OCI-LY1 (cell line): ENCODE measurements around the gene NETO2.

Experiments used
- H2AFZ ChIP-seq: fragments of 200-600 bp; sonication (generic), shearing (Covaris generic); 2 replicates; pipeline ENCODE4 v1.6.0; 2014; ENCODE audit warnings: antibody characterized with exemption, mild to moderate bottlenecking, low read length
- H3F3A ChIP-seq: fragments of 200-600 bp; sonication (generic), shearing (Covaris generic); 2 replicates; pipeline ENCODE4 v1.6.0; 2014; ENCODE audit warnings: mild to moderate bottlenecking, antibody characterized with exemption, low read length, moderate library complexity; ENCODE audit not compliant: insufficient read depth
- H3K27ac ChIP-seq: fragments of 200-600 bp; sonication (generic); 2 replicates; pipeline ENCODE4 v1.5.1; 2014; ENCODE audit warnings: low read length, mixed run types, mild to moderate bottlenecking, low read depth; ENCODE audit not compliant: poor library complexity, severe bottlenecking
- H3K27me3 ChIP-seq: fragments of 200-600 bp; sonication (generic); 2 replicates; pipeline ENCODE4 v1.6.0; 2014; ENCODE audit warnings: antibody characterized with exemption, mild to moderate bottlenecking, low read length, moderate library complexity; ENCODE audit not compliant: insufficient read depth
- H3K36me3 ChIP-seq: fragments of 200-600 bp; sonication (generic); 2 replicates; pipeline ENCODE4 v1.6.1; 2014; ENCODE audit warnings: mild to moderate bottlenecking, antibody characterized with exemption, low read length, moderate library complexity, mixed read lengths; ENCODE audit not compliant: insufficient read depth
- H3K4me1 ChIP-seq: fragments of 200-600 bp; sonication (generic); 2 replicates; pipeline ENCODE4 v1.5.1; 2014; ENCODE audit warnings: mild to moderate bottlenecking, low read length, moderate library complexity; ENCODE audit not compliant: insufficient read depth, severe bottlenecking
- H3K4me2 ChIP-seq: fragments of 200-600 bp; sonication (generic), shearing (Covaris generic); 2 replicates; pipeline ENCODE4 v1.6.1; 2014; ENCODE audit warnings: low read length
- H3K4me3 ChIP-seq: fragments of 200-600 bp; sonication (generic); 2 replicates; pipeline ENCODE4 v1.5.1; 2014; ENCODE audit warnings: low read length, low read depth, mild to moderate bottlenecking, mixed read lengths; ENCODE audit not compliant: poor library complexity, severe bottlenecking
- H3K79me2 ChIP-seq: fragments of 200-600 bp; shearing (Covaris generic); 2 replicates; pipeline ENCODE4 v1.6.1; 2016; ENCODE audit warnings: mixed run types, low read length, mixed read lengths; ENCODE audit not compliant: insufficient read depth
- H3K9ac ChIP-seq: fragments of 200-600 bp; sonication (generic), shearing (Covaris generic); 2 replicates; pipeline ENCODE4 v1.6.1; 2014; ENCODE audit warnings: mild to moderate bottlenecking, low read length, mixed read lengths
- H3K9me2 ChIP-seq: fragments of 200-600 bp; sonication (generic), shearing (Covaris generic); 2 replicates; pipeline ENCODE4 v1.6.1; 2014; ENCODE audit warnings: low read depth, mild to moderate bottlenecking, low read length, mixed read lengths
- H3K9me3 ChIP-seq: fragments of 200-600 bp; shearing (Covaris generic); 2 replicates; pipeline ENCODE4 v1.6.1; 2014; ENCODE audit warnings: low read length, mixed read lengths
- H4K20me1 ChIP-seq: fragments of 200-600 bp; sonication (generic), shearing (Covaris generic); 2 replicates; pipeline ENCODE4 v1.6.0; 2016; ENCODE audit warnings: mild to moderate bottlenecking, low read length; ENCODE audit not compliant: insufficient read depth
- CTCF ChIP-seq: fragments of 200-600 bp; sonication (generic), shearing (Covaris generic); IDR thresholded peaks from 2 replicates; pipeline ENCODE4 v1.5.1; 2017; ENCODE audit warnings: mild to moderate bottlenecking, antibody characterized with exemption, low read length, moderate library complexity, mixed read lengths
- EZH2 ChIP-seq: fragments of 200-600 bp; sonication (generic), shearing (Covaris generic); IDR thresholded peaks from 2 replicates; pipeline ENCODE4 v1.8.0; 2017; ENCODE audit warnings: borderline replicate concordance, mixed run types, mild to moderate bottlenecking, antibody characterized with exemption, low read length, moderate library complexity, mixed read lengths

Gene NETO2

GRCh38 chr16:47096297-47096696 lies 47.4 kb downstream of the NETO2 start:
- Histone ChIP-seq H2AFZ (no peak overlapping the region), H3K79me2 (no peaks in the 10 kb centered on the region), H3F3A (no peaks in the 10 kb centered on the region), H3K9me3 (no peaks in the 10 kb centered on the region), H3K4me1 (no peaks in the 10 kb centered on the region), H3K4me2 (no peak overlapping the region), H3K27me3 (no peaks in the 10 kb centered on the region), H3K36me3 (peaks cover 6% of the 10 kb centered on the region; the same call in 1 of the 2 replicates), H3K4me3 (no peak overlapping the region), H4K20me1 (no peaks in the 10 kb centered on the region), H3K27ac (no peak overlapping the region), H3K9me2 (no peaks in the 10 kb centered on the region), H3K9ac (no peak overlapping the region)
- no peak for TF ChIP-seq EZH2
- TF ChIP-seq CTCF, result no peak

- H3K79me2 ChIP-seq, result no peaks in the 10 kb centered on the region
- H3K9me3 ChIP-seq, result no peaks in the 10 kb centered on the region
- H4K20me1 ChIP-seq, result no peaks in the 10 kb centered on the region
- no peaks in the 10 kb centered on the region for H3K27me3 ChIP-seq
- no peak overlapping the region for H3K9ac ChIP-seq
- no peak overlapping the region for H3K4me3 ChIP-seq
- peaks cover 11% of the 10 kb centered on the region; the same call in 1 of the 2 replicates for H3K36me3 ChIP-seq
- H3K4me1 ChIP-seq, result no peaks in the 10 kb centered on the region
- H3F3A ChIP-seq, result no peaks in the 10 kb centered on the region
- no peak overlapping the region for H3K4me2 ChIP-seq
- H3K27ac ChIP-seq, result no peak overlapping the region
- no peak overlapping the region for H2AFZ ChIP-seq
- no peaks in the 10 kb centered on the region for H3K9me2 ChIP-seq
- TF ChIP-seq EZH2 (no peak), CTCF (no peak)
These were observed 59.5 kb downstream of the NETO2 start for GRCh38 chr16:47084198-47084597.

DNA sequence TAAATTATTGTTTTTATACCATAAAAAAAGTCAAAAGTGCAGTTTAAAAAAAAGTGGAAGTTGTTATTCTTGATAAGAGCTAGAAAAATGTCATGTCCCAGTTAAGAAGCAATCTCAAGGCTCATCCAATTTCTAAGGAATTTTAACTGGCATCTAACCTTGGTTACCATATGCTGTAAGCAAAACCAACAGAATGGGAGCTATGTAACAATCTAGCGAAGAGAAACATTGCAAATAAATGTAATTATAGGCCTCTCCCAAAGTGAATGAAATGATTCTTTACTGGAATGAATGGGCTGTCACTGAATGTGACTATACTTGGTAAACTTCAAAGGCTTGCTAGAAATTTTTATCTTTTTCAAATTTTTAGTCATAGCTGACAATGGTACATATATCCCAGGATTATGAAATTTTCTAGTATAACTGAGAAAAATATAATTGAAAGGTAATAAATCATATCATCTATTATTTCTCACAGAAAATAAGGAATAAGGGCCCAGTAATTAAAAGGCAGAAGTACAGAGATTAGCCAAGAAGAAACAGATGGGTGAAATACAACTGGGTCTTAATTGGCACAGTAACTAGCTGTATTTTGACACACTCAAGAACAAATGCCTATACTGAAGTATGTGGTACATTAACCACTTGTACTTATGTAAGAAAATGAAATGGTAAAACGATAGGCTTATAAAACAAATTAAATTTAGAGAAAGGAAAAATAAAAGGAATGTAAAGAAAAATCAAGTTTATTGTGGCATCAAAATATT lies 61.5 kb downstream of the NETO2 start:
- Histone ChIP-seq H3K79me2 (no peaks in the 10 kb centered on the region), H3K9me2 (no peaks in the 10 kb centered on the region), H3K9me3 (no peaks in the 10 kb centered on the region), H3K27me3 (no peaks in the 10 kb centered on the region), H2AFZ (no peak overlapping the region), H3K4me3 (no peak overlapping the region), H3F3A (no peaks in the 10 kb centered on the region), H3K27ac (no peak overlapping the region), H4K20me1 (no peaks in the 10 kb centered on the region), H3K4me1 (no peaks in the 10 kb centered on the region), H3K36me3 (peaks cover 11% of the 10 kb centered on the region; the same call in 1 of the 2 replicates), H3K4me2 (no peak overlapping the region), H3K9ac (no peak overlapping the region)
- TF ChIP-seq EZH2 (no peak), CTCF (no peak)
